GM12878 (cell line): ENCODE measurements around the gene RPS15A. TPM values are rescaled to one million over a fixed set of nuclear protein-coding genes. Genes with fewer than 3 reads are reported as not detected.
A peak's percentile ranks its signal among the peaks of the same experiment; 100 is the strongest.

Experiments used
- CEBPB ChIP-seq, 2 experiments: fragments of 150-350 bp in 1 of 2; IDR thresholded peaks; 2 replicates each; pipeline ENCODE4 v1.6.1; 2012 to 2014; ENCODE audit warnings: low read depth in 2 of 2, low read length in 2 of 2, borderline replicate concordance in 1 of 2, inconsistent platforms in 1 of 2
- CHD2 ChIP-seq: IDR thresholded peaks from 2 replicates; pipeline ENCODE4 v1.6.1; 2011; ENCODE audit warnings: low read depth, low read length, improper control_type of control experiment, borderline replicate concordance
- CHD4 ChIP-seq: fragments of 200-600 bp; sonication (generic); IDR thresholded peaks from 2 replicates; pipeline ENCODE4 v1.6.1; 2016; ENCODE audit warnings: mild to moderate bottlenecking
- EGR1 ChIP-seq, 2 experiments: IDR thresholded peaks; 1 replicate in 1 of 2; 2 replicates in 1 of 2; pipeline ENCODE4 v1.6.1; 2011 to 2012; ENCODE audit warnings: low read depth in 2 of 2, low read length in 2 of 2, borderline replicate concordance in 1 of 2, mild to moderate bottlenecking in 1 of 2, moderate library complexity in 1 of 2
- EZH2 ChIP-seq: IDR thresholded peaks from 2 replicates; pipeline ENCODE4 v1.6.1; 2012; ENCODE audit warnings: low read depth, mild to moderate bottlenecking, control low read depth, inconsistent platforms, low read length, borderline replicate concordance; ENCODE audit not compliant: control insufficient read depth
- GABPA ChIP-seq: IDR thresholded peaks from 2 replicates; pipeline ENCODE4 v1.6.1; 2014; ENCODE audit warnings: antibody characterized with exemption, low read depth, mild to moderate bottlenecking, inconsistent platforms
- JUND ChIP-seq: IDR thresholded peaks from 2 replicates; pipeline ENCODE4 v1.6.1; 2012; ENCODE audit warnings: low read depth, mild to moderate bottlenecking, low read length, improper control_type of control experiment, moderate library complexity
- LARP7 ChIP-seq: fragments of 450-650 bp; IDR thresholded peaks from 2 replicates; pipeline ENCODE4 v1.6.1; 2017; ENCODE audit warnings: mild to moderate bottlenecking
- NRF1 ChIP-seq: conservative IDR thresholded peaks from 2 replicates; pipeline ENCODE4 v1.6.1; 2011; ENCODE audit warnings: mild to moderate bottlenecking, low read depth, low read length, improper control_type of control experiment
- RCOR1 ChIP-seq: conservative IDR thresholded peaks from 2 replicates; pipeline ENCODE4 v1.6.1; 2012; ENCODE audit warnings: low read depth, low read length, improper control_type of control experiment
- RFX5 ChIP-seq: IDR thresholded peaks from 2 replicates; pipeline ENCODE4 v1.6.1; 2011; ENCODE audit warnings: low read depth, low read length, improper control_type of control experiment
- SIN3A ChIP-seq: IDR thresholded peaks from 2 replicates; pipeline ENCODE4 v1.6.1; 2012; ENCODE audit warnings: low read depth, low read length, improper control_type of control experiment
- STAT3 ChIP-seq: IDR thresholded peaks from 2 replicates; pipeline ENCODE4 v1.6.1; 2011; ENCODE audit warnings: low read depth, low read length, improper control_type of control experiment
- TAF1 ChIP-seq: IDR thresholded peaks from 2 replicates; pipeline ENCODE4 v1.6.1; 2011; ENCODE audit warnings: mild to moderate bottlenecking, low read depth, low read length, borderline replicate concordance
- TCF12 ChIP-seq: IDR thresholded peaks from 2 replicates; pipeline ENCODE4 v1.6.1; 2011; ENCODE audit warnings: low read depth, mild to moderate bottlenecking, low read length
- TCF3 ChIP-seq: IDR thresholded peaks from 2 replicates; pipeline ENCODE4 v1.6.1; 2012; ENCODE audit warnings: low read depth, mild to moderate bottlenecking, low read length, borderline replicate concordance; ENCODE audit not compliant: insufficient read depth
- ZNF207 ChIP-seq: fragments of 450-650 bp; IDR thresholded peaks from 2 replicates; pipeline ENCODE4 v1.6.1; 2014; ENCODE audit warnings: antibody characterized with exemption, mild to moderate bottlenecking, borderline replicate concordance
- ZNF24 ChIP-seq: fragments of 450-650 bp; IDR thresholded peaks from 2 replicates; pipeline ENCODE4 v1.6.1; 2017; ENCODE audit warnings: antibody characterized with exemption, mild to moderate bottlenecking
- polyA plus RNA-seq, 11 experiments: library from polyadenylated mRNA; depleted of rRNA in 4 of 11; unstranded in 6 of 11; stranded (reverse) in 5 of 11; fragments of >200 nt; fragmentation: Nextera tagmentation in 4 of 11; fragmentation: Illumina TruSeq in 1 of 11; extraction: Ambion mirVana in 4 of 11; extraction: Trizol in 1 of 11; gene quantifications; 1 replicate in 1 of 11; 2 replicates in 10 of 11; pipeline versions ENCODE4 v1.2.1 to v1.2.3, GENCODE V29; 2011 to 2016; ENCODE audit warnings: inconsistent platforms in 2 of 11, missing spikeins in 2 of 11, low read depth in 1 of 11
- total RNA-seq, 4 experiments: library from RNA; depleted of rRNA in 3 of 4; stranded (reverse); fragments of >200 nt in 3 of 4; fragmentation: Illumina TruSeq in 1 of 4; extraction: Trizol in 1 of 4; gene quantifications; 2 replicates each; pipeline versions ENCODE4 v1.2.1 to v1.2.3, GENCODE V29; 2013 to 2021
- TF ChIP-seq, protein P1 (sequence below): fragments of 450-650 bp; IDR thresholded peaks from 2 replicates; pipeline ENCODE4 v1.6.1; 2014; ENCODE audit warnings: mild to moderate bottlenecking
- TF ChIP-seq, protein P2 (sequence below): fragments of 450-650 bp; IDR thresholded peaks from 2 replicates; pipeline ENCODE4 v1.6.1; 2017; ENCODE audit warnings: borderline replicate concordance
- TF ChIP-seq, protein P3 (sequence below): fragments of 450-650 bp; formaldehyde crosslinking; IDR thresholded peaks from 2 replicates; pipeline ENCODE4 v1.4.0; 2020; ENCODE audit warnings: mild to moderate bottlenecking, moderate library complexity
- TF ChIP-seq, protein P4 (sequence below): IDR thresholded peaks from 2 replicates; pipeline ENCODE4 v1.6.1; 2011; ENCODE audit warnings: borderline replicate concordance, low read depth, mild to moderate bottlenecking, moderate library complexity, mixed read lengths, low read length; ENCODE audit not compliant: insufficient read depth; ENCODE audit errors: extremely low read length

The RPS15A gene
- total and polyA plus RNA-seq, 10 of the 15 experiments (the other 5 are each of a cell fraction or from before 2014, with no cell fraction given): 1,566 to 6,408 (median 2,999) TPM

DNA sequence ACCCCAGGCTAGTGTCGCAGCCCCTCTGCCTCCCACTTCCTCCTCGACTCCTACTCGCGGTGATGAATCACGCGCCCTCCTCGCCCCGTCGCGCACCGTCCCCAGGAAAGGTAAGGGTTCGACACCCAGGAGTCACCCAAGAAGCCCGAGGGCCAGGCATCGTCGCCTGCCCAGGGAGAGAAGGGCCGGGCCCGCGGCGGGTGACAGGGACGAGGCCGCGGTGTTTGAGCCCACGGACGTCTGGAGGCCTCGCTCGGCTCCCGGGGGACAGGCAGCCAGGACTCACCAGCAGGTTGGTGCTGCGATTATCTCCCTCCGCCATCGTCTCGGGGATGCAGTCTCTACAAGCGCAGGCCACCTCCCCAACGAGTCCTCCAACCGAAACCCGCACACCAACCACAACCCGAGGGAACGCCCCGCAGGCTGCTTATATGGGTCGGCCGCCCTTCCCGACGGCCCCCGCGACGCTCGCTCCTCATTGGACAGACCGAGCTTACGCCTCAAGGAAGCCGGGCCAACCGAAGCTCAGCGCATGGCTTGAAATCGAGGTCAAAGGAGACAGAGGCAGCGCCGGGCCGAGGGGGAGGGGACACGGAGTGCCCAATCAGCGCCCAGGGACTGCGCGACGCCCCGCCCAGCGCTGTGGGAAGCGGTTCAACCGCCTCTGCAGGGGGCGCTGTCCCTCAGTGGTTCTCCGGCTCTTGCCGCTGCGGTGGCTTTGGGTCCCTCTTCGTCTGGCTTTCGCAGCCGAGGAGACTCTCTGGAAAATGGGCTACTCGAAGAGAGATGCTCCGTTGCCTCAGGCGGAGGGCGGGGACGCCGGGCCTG lies 11.2 kb upstream of the RPS15A start, which contains the start of gene ARL6IP1 (continued):
- no peak for TF ChIP-seq CHD4
- TF ChIP-seq TCF3: peak; percentile 78; the same call in 1 of the 2 replicates
- TF ChIP-seq SIN3A: no peak
- TF ChIP-seq, protein P1, sequence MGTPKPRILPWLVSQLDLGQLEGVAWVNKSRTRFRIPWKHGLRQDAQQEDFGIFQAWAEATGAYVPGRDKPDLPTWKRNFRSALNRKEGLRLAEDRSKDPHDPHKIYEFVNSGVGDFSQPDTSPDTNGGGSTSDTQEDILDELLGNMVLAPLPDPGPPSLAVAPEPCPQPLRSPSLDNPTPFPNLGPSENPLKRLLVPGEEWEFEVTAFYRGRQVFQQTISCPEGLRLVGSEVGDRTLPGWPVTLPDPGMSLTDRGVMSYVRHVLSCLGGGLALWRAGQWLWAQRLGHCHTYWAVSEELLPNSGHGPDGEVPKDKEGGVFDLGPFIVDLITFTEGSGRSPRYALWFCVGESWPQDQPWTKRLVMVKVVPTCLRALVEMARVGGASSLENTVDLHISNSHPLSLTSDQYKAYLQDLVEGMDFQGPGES: peak; percentile 71
- TF ChIP-seq RFX5: peak; percentile 76; the same call in 1 of the 2 replicates
- peak; percentile 90 for TF ChIP-seq CHD2
- TF ChIP-seq, protein P2, sequence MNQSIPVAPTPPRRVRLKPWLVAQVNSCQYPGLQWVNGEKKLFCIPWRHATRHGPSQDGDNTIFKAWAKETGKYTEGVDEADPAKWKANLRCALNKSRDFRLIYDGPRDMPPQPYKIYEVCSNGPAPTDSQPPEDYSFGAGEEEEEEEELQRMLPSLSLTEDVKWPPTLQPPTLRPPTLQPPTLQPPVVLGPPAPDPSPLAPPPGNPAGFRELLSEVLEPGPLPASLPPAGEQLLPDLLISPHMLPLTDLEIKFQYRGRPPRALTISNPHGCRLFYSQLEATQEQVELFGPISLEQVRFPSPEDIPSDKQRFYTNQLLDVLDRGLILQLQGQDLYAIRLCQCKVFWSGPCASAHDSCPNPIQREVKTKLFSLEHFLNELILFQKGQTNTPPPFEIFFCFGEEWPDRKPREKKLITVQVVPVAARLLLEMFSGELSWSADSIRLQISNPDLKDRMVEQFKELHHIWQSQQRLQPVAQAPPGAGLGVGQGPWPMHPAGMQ: peak; percentile 67
- peak; percentile 49; the same call in 1 of the 2 replicates for TF ChIP-seq RCOR1
- TF ChIP-seq STAT3: no peak
- TF ChIP-seq GABPA: 0 out of 2 replicates have a peak, but pooled peaks have one; percentile 10
- no peak for TF ChIP-seq NRF1
- peak; percentile 73; the same call in 1 of the 2 replicates for TF ChIP-seq TCF12
- no peak for TF ChIP-seq EZH2
- TF ChIP-seq TAF1: peak; percentile 76
- TF ChIP-seq ZNF24: no peak
- TF ChIP-seq, protein P3, sequence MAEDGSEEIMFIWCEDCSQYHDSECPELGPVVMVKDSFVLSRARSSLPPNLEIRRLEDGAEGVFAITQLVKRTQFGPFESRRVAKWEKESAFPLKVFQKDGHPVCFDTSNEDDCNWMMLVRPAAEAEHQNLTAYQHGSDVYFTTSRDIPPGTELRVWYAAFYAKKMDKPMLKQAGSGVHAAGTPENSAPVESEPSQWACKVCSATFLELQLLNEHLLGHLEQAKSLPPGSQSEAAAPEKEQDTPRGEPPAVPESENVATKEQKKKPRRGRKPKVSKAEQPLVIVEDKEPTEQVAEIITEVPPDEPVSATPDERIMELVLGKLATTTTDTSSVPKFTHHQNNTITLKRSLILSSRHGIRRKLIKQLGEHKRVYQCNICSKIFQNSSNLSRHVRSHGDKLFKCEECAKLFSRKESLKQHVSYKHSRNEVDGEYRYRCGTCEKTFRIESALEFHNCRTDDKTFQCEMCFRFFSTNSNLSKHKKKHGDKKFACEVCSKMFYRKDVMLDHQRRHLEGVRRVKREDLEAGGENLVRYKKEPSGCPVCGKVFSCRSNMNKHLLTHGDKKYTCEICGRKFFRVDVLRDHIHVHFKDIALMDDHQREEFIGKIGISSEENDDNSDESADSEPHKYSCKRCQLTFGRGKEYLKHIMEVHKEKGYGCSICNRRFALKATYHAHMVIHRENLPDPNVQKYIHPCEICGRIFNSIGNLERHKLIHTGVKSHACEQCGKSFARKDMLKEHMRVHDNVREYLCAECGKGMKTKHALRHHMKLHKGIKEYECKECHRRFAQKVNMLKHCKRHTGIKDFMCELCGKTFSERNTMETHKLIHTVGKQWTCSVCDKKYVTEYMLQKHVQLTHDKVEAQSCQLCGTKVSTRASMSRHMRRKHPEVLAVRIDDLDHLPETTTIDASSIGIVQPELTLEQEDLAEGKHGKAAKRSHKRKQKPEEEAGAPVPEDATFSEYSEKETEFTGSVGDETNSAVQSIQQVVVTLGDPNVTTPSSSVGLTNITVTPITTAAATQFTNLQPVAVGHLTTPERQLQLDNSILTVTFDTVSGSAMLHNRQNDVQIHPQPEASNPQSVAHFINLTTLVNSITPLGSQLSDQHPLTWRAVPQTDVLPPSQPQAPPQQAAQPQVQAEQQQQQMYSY (CRISPR knock-in tag): no peak
- TF ChIP-seq, protein P4, sequence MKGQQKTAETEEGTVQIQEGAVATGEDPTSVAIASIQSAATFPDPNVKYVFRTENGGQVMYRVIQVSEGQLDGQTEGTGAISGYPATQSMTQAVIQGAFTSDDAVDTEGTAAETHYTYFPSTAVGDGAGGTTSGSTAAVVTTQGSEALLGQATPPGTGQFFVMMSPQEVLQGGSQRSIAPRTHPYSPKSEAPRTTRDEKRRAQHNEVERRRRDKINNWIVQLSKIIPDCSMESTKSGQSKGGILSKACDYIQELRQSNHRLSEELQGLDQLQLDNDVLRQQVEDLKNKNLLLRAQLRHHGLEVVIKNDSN: peak; percentile 18
- TF ChIP-seq ZNF207: peak; percentile 53
- TF ChIP-seq LARP7: peak; percentile 40
- peak in 1 of 2 experiments; percentile 12; a peak in 2 of 3 replicates for TF ChIP-seq EGR1 (IDR thresholded peaks at IDR 0.05; ENCODE audit: borderline replicate concordance in 1 of 2, low read depth in 2 of 2, low read length in 2 of 2)
- no peak for TF ChIP-seq CEBPB (IDR thresholded peaks at IDR 0.05; ENCODE audit: borderline replicate concordance in 1 of 2, low read depth in 2 of 2, low read length in 2 of 2)
- 0 out of 2 replicates have a peak, but pooled peaks have one; percentile 7 for TF ChIP-seq JUND
